ENCODE data around the gene LRRC71.

Gene LRRC71

DNA sequence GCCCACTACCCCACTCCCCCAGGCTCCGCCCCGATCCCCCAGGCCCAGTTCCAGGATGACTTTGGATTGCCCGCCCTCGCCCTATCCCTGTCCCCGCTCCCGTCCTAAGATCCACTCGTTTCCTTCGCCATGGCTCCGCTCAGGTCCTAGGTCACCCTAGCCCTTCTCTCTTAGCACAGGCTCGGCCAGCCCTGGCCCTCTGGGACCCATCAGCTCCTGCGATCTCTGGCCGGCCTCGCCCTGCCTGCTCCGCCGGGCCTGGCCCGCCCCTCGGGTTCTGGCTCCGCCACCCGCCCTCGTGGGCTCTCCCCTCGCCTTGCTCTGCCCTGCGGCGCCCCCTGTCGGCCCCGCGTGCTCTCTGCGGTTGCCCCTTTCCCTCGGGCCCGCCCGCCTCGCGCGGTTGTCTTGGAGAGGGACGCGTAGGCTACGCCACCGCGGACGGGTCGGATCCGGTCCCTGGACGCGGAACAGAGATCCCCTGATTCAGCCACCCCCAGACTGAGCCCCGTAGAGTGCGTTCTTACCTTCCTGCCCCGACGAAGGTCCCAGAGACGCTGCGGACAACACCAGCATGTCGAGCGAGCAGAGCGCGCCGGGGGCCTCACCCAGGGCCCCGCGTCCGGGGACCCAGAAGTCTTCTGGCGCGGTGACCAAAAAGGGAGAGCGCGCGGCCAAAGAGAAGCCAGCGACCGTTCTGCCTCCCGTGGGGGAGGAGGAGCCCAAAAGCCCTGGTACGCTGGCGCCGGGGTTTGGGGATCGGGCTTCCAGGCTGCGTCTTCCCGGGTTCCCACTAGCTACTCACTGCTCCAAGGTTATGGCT lies at the start of gene LRRC71:
TSS of gene LRRC71 (plus strand) at position 400 of the 820 bp plus-strand sequence. CDS start at position 572, 172 bp downstream.
- peak; percentile 3 for DNase-seq

DNA sequence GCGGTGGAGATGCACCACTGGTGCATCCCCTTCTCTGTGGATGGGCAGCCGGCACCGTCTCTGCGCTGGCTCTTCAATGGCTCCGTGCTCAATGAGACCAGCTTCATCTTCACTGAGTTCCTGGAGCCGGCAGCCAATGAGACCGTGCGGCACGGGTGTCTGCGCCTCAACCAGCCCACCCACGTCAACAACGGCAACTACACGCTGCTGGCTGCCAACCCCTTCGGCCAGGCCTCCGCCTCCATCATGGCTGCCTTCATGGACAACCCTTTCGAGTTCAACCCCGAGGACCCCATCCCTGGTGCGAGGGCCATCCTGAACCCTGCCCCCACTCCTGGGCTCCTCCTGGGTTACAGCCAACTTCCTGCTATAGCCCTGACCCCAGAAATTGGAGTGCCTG lies 46.8 kb upstream of the LRRC71 start:
- DNase-seq: no peak

DNA sequence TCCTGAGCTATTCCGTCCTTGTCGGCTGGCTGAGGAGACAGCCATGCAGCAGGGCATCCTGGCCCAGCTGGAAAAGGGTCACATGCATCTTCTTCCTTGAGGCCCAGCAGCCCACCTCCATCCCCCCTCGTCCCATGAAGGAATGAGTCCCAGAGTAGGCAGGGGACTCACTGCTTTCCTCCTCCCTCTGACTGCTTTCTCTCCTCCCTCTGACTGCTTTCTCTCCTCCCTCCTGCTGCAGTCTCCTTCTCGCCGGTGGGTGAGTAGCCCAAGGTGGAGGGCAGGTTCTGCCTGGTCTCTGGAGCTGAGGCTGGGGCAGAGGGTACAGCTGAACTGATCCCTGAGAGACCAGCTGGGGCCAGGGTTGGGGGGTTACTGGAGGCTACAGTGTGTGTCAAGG lies 46.3 kb upstream of the LRRC71 start:
- no peak for DNase-seq

DNA sequence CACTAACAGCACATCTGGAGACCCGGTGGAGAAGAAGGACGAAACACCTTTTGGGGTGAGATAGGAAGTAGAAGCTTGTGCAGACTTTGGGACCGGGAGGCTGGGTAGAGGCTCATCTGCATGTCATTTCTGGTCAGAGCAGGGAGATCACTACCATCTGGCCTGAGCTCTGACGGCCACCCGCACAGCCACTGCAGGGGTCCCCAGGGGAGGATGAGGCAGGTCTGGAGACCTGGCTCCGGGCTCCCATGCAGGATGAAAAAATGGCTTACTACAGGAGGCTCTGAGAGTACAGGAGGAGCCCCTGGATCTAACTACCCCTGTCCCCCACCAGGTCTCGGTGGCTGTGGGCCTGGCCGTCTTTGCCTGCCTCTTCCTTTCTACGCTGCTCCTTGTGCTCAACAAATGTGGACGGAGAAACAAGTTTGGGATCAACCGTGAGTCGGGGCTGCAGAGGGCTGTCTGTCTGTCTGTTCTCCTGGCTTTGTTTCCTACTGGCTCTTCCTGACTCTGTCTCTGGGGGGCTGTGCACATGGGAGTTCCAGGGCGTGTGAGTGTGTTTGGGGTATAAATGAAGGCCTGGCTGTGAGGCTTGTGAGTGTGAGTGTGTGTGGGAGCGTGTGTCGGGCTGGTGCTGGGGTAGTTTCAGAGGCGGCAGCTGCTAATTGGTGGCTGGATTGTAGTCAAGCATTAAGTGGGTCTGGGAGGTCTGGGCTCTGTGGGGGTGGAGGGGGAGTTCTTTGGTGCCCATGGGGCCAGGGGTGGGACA lies 45.7 kb upstream of the LRRC71 start:
- no peak for DNase-seq

DNA sequence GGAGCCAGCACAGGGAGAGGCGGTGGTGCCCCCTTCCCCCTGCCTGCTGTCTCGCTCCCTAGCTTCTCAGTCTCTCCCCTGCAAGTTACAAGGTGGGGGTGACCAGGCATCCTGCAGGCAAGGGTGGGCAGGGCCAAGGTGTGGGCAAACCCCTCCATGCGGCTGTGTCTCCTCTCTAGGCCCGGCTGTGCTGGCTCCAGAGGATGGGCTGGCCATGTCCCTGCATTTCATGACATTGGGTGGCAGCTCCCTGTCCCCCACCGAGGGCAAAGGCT lies 45.2 kb upstream of the LRRC71 start:
- DNase-seq: no peak

DNA sequence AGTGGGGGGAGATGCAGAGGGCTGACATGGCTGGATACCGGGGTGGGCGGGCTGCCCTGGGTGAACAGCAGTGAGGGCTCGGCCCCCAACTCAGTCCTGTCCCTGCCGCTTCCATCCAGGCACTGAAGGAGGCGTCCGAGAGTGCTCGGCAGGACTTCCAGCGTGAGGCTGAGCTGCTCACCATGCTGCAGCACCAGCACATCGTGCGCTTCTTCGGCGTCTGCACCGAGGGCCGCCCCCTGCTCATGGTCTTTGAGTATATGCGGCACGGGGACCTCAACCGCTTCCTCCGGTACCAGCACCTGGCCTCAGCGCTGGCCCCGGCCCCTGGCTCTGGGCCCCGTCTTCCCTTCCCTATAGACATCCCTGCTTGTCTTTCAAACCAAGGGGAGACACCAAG lies 44.2 kb upstream of the LRRC71 start:
- DNase-seq: no peak

DNA sequence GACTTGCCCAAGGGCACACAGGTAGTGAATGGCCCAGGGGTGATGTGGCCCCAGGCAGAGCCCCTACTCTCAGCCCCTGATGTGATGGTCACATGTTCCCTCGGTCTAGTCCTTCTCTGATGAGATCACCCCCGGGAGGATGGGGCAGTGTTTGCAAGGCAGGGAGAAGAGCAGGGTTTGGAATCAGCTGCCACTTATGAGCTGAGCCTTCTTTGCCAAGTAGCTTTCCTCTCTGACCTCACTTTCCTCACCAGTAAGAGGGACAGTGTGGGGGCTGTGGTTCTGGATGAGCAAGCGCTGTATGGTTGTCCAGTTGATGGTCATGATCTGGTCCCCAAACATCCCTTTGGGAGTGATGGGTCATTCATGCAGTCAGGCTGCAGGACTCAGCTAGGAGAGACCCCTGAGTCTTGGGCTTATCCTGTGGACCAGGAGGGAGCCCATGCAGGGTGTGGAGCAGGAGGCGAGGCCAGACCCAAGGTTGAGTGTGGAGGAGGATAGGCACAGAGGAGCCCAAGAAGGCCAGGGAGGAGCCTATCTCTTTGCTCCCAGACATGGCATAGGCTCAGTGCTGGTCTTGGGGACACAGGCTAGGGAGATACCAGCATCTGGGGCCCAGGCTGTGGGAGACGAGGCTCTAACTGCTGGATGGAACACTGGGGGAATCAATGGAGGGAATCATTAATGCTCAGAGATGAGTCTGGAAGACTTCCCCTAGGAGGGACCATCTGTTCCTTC lies 42.8 kb upstream of the LRRC71 start:
- no peak for DNase-seq

DNA sequence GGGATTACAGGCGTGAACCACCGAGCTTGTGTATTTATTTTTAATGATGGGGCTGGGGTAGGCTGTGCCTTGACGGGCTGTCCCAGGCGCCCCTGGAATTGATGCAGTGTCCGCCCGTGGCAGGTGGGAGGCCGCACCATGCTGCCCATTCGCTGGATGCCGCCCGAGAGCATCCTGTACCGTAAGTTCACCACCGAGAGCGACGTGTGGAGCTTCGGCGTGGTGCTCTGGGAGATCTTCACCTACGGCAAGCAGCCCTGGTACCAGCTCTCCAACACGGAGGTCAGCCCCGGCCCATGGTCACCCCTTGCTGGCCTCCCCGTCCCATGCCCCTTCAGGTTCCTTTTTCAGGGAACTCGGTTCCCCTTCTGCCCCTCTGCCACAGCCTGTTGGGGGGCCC lies 40.6 kb upstream of the LRRC71 start:
- no peak for DNase-seq

DNA sequence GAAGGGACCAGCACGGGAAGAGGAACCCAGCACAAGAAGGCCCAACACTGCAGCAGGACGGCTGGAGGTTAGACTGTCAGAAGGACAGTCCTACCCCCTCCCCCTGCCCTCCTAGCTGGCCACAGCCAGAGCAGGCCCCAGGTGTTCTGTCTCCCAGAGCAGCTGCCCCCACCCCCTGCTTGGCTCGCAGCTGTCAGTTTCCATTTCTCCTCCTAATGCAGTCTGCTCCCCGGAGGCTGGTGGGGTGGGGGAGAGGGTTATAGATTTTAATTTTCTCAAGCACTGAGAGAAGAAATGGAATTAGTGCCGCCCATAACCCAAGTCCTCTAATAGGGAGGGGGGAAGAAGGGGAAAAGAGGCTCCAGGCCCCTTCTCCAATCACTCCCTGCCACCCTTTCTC lies 40.0 kb upstream of the LRRC71 start:
- no peak for DNase-seq

DNA sequence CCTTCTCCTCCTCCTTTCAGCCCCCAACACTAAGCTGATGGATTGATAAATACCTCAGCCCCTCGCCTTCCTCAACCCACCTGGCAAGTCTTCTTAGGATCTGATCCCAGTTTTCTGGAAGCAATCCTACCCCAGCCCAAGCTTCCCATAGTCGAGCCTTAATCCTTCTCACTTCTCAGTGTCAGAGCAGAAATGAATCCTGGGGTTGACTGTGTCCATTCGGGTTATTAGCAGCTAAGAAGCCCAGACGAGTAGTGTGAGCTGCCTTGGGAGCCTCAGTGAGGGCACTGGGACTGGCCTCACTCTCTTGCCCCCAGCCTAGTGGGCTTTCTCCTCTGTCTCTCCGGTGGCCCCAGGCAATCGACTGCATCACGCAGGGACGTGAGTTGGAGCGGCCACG lies 39.3 kb upstream of the LRRC71 start:
- DNase-seq: no peak

DNA sequence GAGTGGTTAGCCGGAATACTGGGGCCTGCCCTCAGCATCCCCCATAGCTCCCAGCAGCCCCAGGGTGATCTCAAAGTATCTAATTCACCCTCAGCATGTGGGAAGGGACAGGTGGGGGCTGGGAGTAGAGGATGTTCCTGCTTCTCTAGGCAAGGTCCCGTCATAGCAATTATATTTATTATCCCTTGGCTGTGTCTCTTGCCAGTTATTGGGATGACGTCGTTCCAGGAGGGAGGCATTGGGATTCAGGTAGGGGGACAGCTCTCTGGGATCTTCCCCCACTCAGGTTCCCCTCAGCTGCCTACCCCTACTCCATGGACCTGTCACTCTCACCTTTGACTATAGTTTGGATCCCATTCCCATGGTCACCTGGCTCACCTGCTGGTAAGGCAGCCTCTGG lies 38.8 kb upstream of the LRRC71 start:
- DNase-seq: no peak

DNA sequence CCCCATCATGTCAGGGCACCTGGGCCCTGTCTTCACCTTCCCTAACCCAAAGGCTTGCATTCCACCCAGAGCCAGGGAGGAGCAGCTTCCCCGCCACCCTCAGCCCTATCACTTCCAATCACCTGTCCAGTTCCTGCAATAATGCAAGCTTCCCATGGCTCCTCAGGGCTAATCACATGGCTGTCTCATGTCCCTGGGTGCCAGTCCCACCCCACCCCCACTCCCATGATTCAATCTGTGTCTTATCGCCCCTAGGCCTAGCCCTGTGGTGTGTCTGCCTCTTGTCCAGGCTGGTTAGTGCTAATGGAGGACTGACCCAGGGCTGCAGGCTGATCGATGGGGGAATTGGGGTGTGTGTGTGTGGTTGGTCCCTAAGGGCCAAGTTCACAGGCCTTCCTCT lies 37.9 kb upstream of the LRRC71 start:
- DNase-seq: no peak

DNA sequence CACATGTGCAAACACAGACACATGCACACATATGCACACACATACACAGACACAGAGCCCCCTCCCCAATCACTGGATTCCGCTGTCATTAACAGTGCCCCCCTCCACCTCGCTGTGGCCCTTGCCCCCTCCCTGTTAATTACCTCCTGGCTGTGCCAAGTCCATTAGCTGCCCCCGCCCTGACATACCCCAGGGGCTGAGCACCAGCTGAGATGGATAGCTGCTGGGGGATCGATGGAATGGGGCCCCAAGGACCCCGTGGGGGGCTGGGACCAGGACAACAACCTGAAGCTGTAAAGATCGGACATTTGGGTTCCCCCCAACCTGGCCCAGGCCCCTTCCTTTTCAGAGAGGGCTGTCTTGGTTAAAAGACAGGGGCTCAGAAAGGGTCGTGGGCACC lies 36.5 kb upstream of the LRRC71 start:
- no peak for DNase-seq

DNA sequence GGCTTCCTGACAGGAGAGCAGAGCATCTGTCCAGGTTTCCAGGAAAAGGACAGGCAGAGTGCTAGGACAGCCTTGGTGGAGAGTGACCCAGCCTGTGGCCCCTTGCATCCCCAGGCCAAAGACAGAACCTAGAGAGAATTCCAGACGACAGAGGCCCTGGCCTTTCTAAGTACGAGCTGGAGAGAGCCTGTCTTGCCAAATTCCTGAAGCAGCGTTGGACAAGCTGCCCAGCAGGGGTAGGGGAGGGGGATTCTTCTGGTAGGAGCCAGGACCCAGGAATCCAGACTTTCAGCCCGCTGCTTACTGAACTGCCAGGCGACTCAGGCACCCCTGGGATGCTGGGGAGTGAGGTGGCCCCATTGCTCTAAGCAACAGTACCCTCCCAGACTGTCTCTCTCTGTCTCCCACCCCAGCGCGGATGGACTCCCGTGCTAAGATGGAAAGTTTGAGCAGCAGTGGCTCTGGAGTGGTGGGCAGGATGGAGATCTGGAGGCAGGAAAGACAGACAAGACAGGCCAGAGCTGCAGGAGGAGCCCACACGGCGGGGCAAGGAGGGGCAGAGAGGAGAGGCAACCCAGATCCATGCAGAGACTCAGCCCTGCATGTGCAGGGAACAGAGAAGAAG lies 35.8 kb upstream of the LRRC71 start:
- DNase-seq: no peak

DNA sequence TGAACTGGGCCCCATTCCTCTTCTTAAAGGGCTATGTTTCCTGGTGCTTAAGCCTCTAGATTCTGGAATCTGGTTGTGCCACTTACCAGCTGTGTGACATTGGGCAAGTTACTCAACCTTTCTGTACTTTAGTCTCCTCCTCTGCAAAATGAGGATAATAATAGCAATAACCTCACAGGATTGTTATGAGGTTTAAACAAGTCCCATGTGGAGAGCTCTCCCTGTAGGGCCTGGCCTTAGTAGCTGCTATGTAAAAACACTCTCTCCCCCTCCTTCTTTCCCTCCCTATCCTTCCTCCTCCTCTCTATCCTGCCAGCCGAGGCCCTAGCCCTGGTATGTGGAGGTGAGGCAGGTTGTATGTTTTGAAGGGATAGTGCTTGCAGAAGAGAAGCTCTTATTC lies 35.1 kb upstream of the LRRC71 start:
- DNase-seq: no peak

DNA sequence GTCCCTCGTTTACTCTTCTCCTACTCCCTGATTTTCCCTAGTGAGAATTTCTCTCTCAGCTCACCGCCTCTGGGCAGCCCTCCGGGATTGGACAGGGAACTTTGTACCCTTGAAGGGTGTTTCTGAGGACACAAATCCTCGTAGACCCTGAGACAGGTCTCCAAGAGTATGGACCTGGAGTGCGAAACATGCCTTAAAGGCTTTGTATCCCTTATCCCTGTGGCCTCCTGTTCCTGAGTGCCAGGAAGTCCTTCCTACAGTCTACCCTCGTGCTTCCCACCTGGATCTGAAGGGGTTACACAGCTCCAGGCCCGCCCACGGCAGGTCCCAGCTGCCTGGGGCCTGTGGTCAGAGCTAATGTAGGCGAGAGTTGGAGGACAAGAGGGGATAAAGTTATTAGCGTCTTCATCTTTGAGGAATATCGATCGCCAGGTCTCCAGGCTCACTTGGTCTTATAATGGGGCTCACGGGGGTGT lies 34.5 kb upstream of the LRRC71 start:
- no peak for DNase-seq

DNA sequence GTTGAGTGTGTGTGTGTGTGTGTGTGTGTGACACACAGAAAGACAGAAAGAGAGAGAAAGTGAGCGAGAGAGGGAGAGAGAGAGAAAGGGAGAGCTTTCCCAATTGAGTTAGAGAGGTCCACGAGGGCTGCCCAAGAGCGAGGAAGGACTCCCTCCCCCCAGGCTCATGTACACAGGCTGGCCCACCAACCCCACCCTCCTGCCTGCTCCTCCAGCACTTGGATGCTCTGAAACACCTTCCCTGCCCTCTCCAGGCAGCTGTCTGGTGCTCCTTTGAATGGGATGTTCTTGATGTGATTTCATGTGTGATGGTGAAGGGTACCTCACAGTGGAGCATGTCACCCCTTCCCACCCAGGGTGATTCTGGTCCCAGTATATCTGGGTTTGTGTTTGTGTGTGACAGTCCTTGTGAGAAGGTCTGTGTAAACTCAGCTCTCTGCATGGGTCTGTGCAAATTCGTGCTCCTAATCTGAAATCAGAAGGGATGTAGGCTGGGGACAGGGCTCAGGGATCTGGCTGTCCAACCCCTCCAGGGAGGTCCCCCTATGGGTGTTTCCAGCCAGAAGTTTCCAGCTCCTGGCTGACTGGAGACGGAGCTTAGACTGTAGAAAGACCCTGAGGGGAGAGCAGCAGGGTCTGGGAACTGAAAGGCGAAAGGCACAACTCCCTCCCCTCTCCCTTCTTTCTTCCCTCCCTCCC lies 33.7 kb upstream of the LRRC71 start:
- DNase-seq: no peak

DNA sequence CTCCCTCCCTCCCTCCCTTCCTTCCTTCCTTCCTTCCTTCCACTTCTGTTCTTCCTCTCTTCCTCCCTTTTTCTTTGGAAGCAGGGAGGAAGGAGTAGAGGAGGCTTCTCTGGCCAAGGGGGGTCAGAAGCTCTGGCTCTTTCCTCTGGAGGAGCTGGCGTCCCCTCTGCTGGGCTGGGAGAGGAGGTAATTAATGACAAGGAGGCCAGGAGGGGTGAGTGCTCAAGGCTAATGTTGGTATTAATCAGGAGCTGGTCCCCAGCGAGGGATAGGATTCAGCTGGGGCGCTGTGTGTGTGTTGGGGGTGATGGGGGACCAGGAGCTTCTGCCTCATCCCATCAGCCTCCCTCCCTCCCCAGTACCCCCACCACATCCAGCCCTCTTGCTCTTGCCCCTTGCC lies 33.1 kb upstream of the LRRC71 start:
- DNase-seq: no peak

DNA sequence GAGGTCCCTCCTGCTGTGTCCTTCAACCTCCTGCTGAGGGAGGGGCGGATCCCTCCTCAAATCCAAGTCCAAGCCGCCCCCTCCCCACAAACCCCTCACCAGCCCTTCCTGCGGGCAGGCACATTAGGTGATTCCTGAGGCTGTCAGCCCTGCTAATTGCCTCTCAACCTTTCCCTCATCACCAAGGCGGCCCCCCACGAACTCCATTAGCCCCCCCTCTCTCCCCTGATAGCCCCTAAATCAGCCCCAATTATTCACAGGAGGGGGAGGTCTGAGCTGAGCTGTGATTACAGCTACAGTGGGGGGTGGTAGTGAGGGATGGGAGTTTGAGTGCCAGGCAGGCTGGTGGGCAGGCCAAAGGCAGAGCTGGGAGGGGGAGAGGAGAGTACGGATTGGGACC lies 32.7 kb upstream of the LRRC71 start:
- DNase-seq: no peak

DNA sequence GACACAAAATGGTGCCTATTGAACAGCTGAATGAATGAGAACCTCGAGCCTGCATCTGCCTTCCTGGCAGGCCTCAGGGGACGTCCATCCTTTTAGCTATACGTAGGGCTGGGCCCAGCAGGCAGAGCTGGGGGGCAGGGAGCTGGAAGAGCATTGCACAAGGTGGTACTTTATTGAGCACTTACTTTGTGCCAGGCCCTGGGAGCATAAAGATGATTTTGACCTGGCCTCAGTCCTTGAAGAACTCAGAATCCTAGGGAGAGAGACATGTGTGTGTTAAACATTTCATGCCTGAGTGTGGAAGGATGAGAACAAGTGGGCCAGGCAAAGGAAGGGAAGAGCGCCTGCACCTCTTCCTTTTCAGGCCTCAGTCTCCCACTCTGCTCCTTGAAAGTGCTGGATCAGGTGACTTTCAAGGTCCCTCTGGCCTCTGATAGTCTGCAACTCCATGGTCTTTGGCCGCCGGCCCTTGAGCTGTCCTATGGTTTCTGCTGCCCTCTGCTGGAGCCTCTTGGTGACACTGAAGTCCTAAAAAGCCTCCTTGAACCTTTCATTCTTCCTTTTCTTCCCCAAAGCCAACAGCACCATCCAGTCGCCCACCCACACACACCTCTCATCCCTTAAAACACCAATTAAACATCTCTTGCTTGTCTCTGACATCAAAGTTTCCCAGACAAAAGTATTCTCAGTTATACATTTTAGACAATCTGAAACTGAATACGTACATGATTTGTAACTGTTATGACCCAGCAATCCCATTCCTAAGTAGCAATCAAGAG lies 30.4 kb upstream of the LRRC71 start:
- no peak for DNase-seq

DNA sequence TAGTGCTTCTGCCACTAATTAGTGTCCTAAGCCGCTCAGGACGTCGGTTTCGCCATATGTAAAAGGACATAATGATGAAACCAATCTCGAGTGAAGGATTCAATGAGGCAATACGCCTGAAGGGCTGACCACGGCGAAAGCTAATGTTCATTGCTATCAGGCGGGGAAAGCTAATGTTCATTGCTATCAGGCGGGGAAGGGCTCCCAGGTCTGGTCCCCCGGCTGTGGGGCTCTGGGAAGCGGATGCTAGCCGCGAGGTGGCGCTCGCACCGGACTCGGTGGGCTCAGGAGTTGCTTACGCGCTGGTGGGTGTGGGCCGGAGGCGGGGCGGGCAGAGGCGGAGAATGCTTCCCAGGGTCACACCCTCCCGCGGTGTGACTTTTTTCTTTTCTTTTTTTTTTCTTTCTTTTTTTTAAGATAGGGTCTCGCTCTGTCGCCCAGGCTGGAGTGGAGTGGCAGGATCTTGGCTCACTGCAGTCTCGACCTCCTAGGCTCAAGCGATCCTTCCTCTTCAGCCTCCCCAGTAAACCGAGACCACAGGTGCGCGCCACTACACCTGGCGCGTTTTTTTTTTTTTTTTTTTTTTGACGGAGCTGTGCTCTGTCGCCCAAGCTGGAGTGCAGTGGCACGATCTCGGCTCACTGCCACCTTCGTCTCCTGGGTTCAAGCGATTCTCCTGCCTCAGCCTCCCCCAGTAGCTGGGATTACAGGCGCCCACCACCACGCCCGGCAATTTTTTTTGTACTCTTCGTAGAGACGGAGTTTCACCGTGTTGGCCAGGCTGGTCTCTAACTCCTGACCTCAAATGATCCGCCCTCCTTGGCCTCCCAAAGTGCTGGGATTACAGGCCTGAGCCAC lies 28.0 kb upstream of the LRRC71 start:
- DNase-seq: peak; percentile 42
